Measurements from ENCODE around the gene IDUA.
A peak's percentile ranks its signal among the peaks of the same experiment; 100 is the strongest.
"Not testable (repeated sequence)": the region's sequence is repeated elsewhere in the genome, so short reads cannot be mapped to it uniquely, and the experiment has no call there.

IDUA gene

GRCh38 chr4:967113-968104 lies 19.4 kb upstream of the IDUA start:
- DNase-seq (ENCODE audit: low read depth in 2 of 2), result no peak

- DNase-seq (ENCODE audit: low read depth in 2 of 2), result no peak
Measured at GRCh38 chr4:968221-968620, 18.6 kb upstream of the IDUA start.

GRCh38 chr4:968621-969394 lies 18.0 kb upstream of the IDUA start:
- DNase-seq (ENCODE audit: low read depth in 2 of 2), result no peak

- DNase-seq (ENCODE audit: low read depth in 2 of 2), result no peak
Measured at GRCh38 chr4:970046-970745, 16.6 kb upstream of the IDUA start.

- no peak for DNase-seq (ENCODE audit: low read depth in 2 of 2)
Measured at GRCh38 chr4:970854-971520, 15.9 kb upstream of the IDUA start.

GRCh38 chr4:971666-972500 lies 15.0 kb upstream of the IDUA start:
- no peak for DNase-seq (ENCODE audit: low read depth in 2 of 2)

GRCh38 chr4:972651-973424 lies 14.0 kb upstream of the IDUA start:
- DNase-seq (ENCODE audit: low read depth in 2 of 2), result peak; percentile 20 to 37

- peak; percentile 82 to 85 for DNase-seq (ENCODE audit: low read depth in 2 of 2)
Measured at GRCh38 chr4:973431-974397, 13.1 kb upstream of the IDUA start, which contains the start of gene DGKQ. DGKQ (minus strand) TSS chr4:973569; CDS start chr4:973482, 87 bp downstream.

- no peak for DNase-seq (ENCODE audit: low read depth in 2 of 2)
Measured at GRCh38 chr4:974668-975067, 12.2 kb upstream of the IDUA start.

- DNase-seq (ENCODE audit: low read depth in 2 of 2), result not testable (repeated sequence)
Measured at GRCh38 chr4:976016-976415, 10.8 kb upstream of the IDUA start.

- no peak for DNase-seq (ENCODE audit: low read depth in 2 of 2)
Measured at GRCh38 chr4:978957-979701, 7.7 kb upstream of the IDUA start.

GRCh38 chr4:982291-982690 lies 4.6 kb upstream of the IDUA start:
- no peak for DNase-seq (ENCODE audit: low read depth in 2 of 2)

GRCh38 chr4:982814-983213 lies 4.0 kb upstream of the IDUA start:
- DNase-seq (ENCODE audit: low read depth in 2 of 2), result no peak

- DNase-seq (ENCODE audit: low read depth in 2 of 2), result no peak
Measured at GRCh38 chr4:984336-985054, 2.3 kb upstream of the IDUA start.

GRCh38 chr4:985123-985830 lies 1.6 kb upstream of the IDUA start:
- peak; percentile 32 to 59 for DNase-seq (ENCODE audit: low read depth in 2 of 2)

GRCh38 chr4:986428-986878 lies 391 bp upstream of the IDUA start:
- no peak for DNase-seq (ENCODE audit: low read depth in 2 of 2)
